IMR-90 (cell line): ENCODE measurements around the gene LAMA2. TPM values are rescaled to one million over a fixed set of nuclear protein-coding genes. Genes with fewer than 3 reads are reported as not detected.

Experiments used
- ATAC-seq: fragments of 200-7000 bp; cut with Tn5 transposase; 2 replicates; pipeline ENCODE4 v1.9.1; 2020; ENCODE audit warnings: low read depth, mild to moderate bottlenecking, moderate library complexity
- BruUV-seq: library from RNA; stranded (reverse); fragments of 400-500 nt; replicated peaks from 2 replicates; lab custom pipeline; 2021; lab: Mats Ljungman, UMichigan
- CTCF ChIA-PET: fragments of 300-600 bp; formaldehyde crosslinking; extraction: SDS; loops from one replicate; lab custom pipeline; 2021; ENCODE audit warnings: antibody characterized with exemption; lab: Yijun Ruan, JAX
- POLR2A ChIA-PET: fragments of 300-600 bp; sonication (Branson Sonifier 250); formaldehyde crosslinking; loops from one replicate; lab custom pipeline; 2022; ENCODE audit warnings: antibody characterized with exemption; ENCODE audit not compliant: unreplicated experiment; lab: Charles Lee
- DNase-seq: peaks from one replicate; pipeline ENCODE4 v3.0.0; 2013
- H2AFZ ChIP-seq: replicated peaks from 2 replicates; pipeline ENCODE3; 2013; ENCODE audit warnings: low read length, mild to moderate bottlenecking; ENCODE audit not compliant: poor library complexity
- H2AK5ac ChIP-seq: 2 replicates; pipeline ENCODE4 v1.6.1; 2013; ENCODE audit warnings: low read depth, low read length, inconsistent platforms
- H2AK9ac ChIP-seq: replicated peaks from 2 replicates; pipeline ENCODE3; 2013; ENCODE audit warnings: mild to moderate bottlenecking, low read depth, low read length, moderate library complexity; ENCODE audit not compliant: poor library complexity
- H2BK120ac ChIP-seq: 2 replicates; pipeline ENCODE4 v1.6.1; 2013; ENCODE audit warnings: low read depth, low read length, inconsistent platforms
- H2BK15ac ChIP-seq: 3 replicates; pipeline ENCODE4 v1.6.1; 2013; ENCODE audit warnings: low read depth, low read length, inconsistent platforms
- H2BK20ac ChIP-seq: 2 replicates; pipeline ENCODE4 v1.6.1; 2013; ENCODE audit warnings: low read depth, mild to moderate bottlenecking, inconsistent platforms, low read length, moderate library complexity
- H2BK5ac ChIP-seq: 2 replicates; pipeline ENCODE4 v1.6.1; 2013; ENCODE audit warnings: mild to moderate bottlenecking, low read depth, low read length, inconsistent platforms; ENCODE audit not compliant: poor library complexity, severe bottlenecking
- H3K14ac ChIP-seq: replicated peaks from 2 replicates; pipeline ENCODE4 v1.6.1; 2013; ENCODE audit warnings: low read depth, low read length, inconsistent platforms
- H3K18ac ChIP-seq: 2 replicates; pipeline ENCODE4 v1.6.1; 2013; ENCODE audit warnings: low read depth, low read length, control low read depth
- H3K23ac ChIP-seq: 2 replicates; pipeline ENCODE4 v1.6.1; 2013; ENCODE audit warnings: low read depth, low read length, inconsistent platforms
- H3K27ac ChIP-seq: 2 replicates; pipeline ENCODE4 v1.5.1; 2013; ENCODE audit warnings: mild to moderate bottlenecking, control low read depth, low read length; ENCODE audit not compliant: insufficient read depth
- H3K27me3 ChIP-seq: 2 replicates; pipeline ENCODE4 v1.6.1; 2013; ENCODE audit warnings: low read length; ENCODE audit not compliant: control insufficient read depth, insufficient read depth
- H3K36me3 ChIP-seq: 2 replicates; pipeline ENCODE4 v1.6.1; 2013; ENCODE audit warnings: low read length, mixed read lengths; ENCODE audit not compliant: control insufficient read depth, insufficient read depth
- H3K4ac ChIP-seq: 2 replicates; pipeline ENCODE4 v1.6.1; 2013; ENCODE audit warnings: low read depth, low read length, inconsistent platforms
- H3K4me1 ChIP-seq: 2 replicates; pipeline ENCODE4 v1.6.1; 2013; ENCODE audit warnings: low read length, mixed read lengths; ENCODE audit not compliant: control insufficient read depth, insufficient read depth
- H3K4me2 ChIP-seq: 2 replicates; pipeline ENCODE4 v1.6.1; 2013; ENCODE audit warnings: low read depth, mild to moderate bottlenecking, control low read depth, low read length, moderate library complexity
- H3K4me3 ChIP-seq: 2 replicates; pipeline ENCODE4 v1.5.1; 2013; ENCODE audit warnings: low read depth, mild to moderate bottlenecking, control low read depth, low read length, moderate library complexity; ENCODE audit not compliant: insufficient read depth
- H3K56ac ChIP-seq: 2 replicates; pipeline ENCODE4 v1.6.1; 2013; ENCODE audit warnings: low read length, inconsistent platforms; ENCODE audit not compliant: insufficient read depth; ENCODE audit errors: extremely low read depth
- H3K79me1 ChIP-seq, 2 experiments: 2 replicates each; pipeline ENCODE4 v1.6.1; 2013; ENCODE audit warnings: low read length in 2 of 2, inconsistent platforms in 1 of 2, low read depth in 1 of 2
- H3K9ac ChIP-seq: 2 replicates; pipeline ENCODE4 v1.6.1; 2013; ENCODE audit warnings: low read depth, low read length, control low read depth
- H3K9me1 ChIP-seq: 2 replicates; pipeline ENCODE4 v1.6.1; 2013; ENCODE audit warnings: low read length, inconsistent platforms; ENCODE audit not compliant: insufficient read depth
- H3K9me3 ChIP-seq: 2 replicates; pipeline ENCODE4 v1.6.1; 2013; ENCODE audit warnings: low read length; ENCODE audit not compliant: control insufficient read depth, insufficient read depth
- H4K20me1 ChIP-seq: 2 replicates; pipeline ENCODE4 v1.6.1; 2013; ENCODE audit warnings: low read length, inconsistent platforms; ENCODE audit not compliant: insufficient read depth
- H4K5ac ChIP-seq: 2 replicates; pipeline ENCODE4 v1.6.1; 2013; ENCODE audit warnings: mild to moderate bottlenecking, low read depth, low read length, control low read depth
- H4K8ac ChIP-seq, 2 experiments: 2 replicates each; pipeline ENCODE4 v1.6.1; 2013; ENCODE audit warnings: low read depth in 2 of 2, low read length in 2 of 2, control low read depth in 1 of 2, inconsistent platforms in 1 of 2
- H4K91ac ChIP-seq: 2 replicates; pipeline ENCODE4 v1.6.1; 2013; ENCODE audit warnings: low read depth, low read length, inconsistent platforms; ENCODE audit not compliant: insufficient read depth
- FOS ChIP-seq: fragments of 150-350 bp; IDR thresholded peaks from 2 replicates; pipeline ENCODE4 v1.6.1; 2016; ENCODE audit warnings: low read depth, low read length
- WGBS, 2 experiments: methylation state at CpG; one replicate each; pipeline versions ENCODE4 v1.1.5 to v1.1.7; 2013; ENCODE audit warnings: missing lambda C conversion rate in 2 of 2; ENCODE audit not compliant: insufficient read length in 1 of 2; ENCODE audit errors: extremely low coverage in 2 of 2; 5-methylcytosine and 5-hydroxymethylcytosine counted together
- dilution Hi-C: fragments of 300-500 bp; cut with HindIII; formaldehyde crosslinking; loops from one replicate; pipeline ENCODE4 v1.14.3; 2018; ENCODE audit warnings: low sequenced_read_pairs; ENCODE audit not compliant: unreplicated experiment
- in situ Hi-C: fragments of 300-500 bp; cut with MboI; formaldehyde crosslinking; loops from 3 replicates; pipeline ENCODE4 v1.14.3; 2019; ENCODE audit warnings: low sequenced_read_pairs, inconsistent platforms, mixed read lengths
- intact Hi-C: fragments of 100-400 bp; cut with micrococcal nuclease; formaldehyde crosslinking; loops from 2 replicates; pipeline ENCODE4 v1.10.0; 2022
- polyA plus RNA-seq, 3 experiments: library from polyadenylated mRNA; depleted of rRNA; stranded (reverse); fragments of >200 nt; gene quantifications; 2 replicates each; pipeline ENCODE4 v1.2.3, GENCODE V29; 2012; ENCODE audit warnings: low replicate concordance in 1 of 3
- total RNA-seq: library from RNA; depleted of rRNA; stranded (reverse); fragments of >200 nt; gene quantifications from 2 replicates; pipeline ENCODE4 v1.2.3, GENCODE V29; 2012

Gene LAMA2
- total and polyA plus RNA-seq, 2 of the 4 experiments (the other 2 are of a cell fraction): 9.9 to 13.3 TPM

DNA sequence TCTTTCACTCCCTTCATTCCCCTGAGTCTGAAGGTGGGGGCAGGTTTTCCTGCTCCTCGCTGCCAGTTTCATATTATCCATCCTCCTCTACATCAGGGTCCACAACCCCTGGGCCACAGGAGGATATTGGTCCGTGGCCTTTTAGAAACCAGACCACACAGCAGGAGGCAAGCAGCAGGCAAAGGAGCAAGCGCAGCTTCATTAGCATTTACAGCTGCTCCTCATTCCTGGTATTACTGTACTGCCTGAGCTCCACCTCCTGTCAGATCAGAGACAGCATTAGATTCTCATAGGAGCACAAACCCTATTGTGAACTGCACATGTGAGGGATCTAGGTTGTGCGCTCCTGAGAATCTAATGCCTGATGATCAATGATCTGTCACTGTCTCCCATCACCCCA, 446.7 kb downstream of the LAMA2 start:
- CTCF ChIA-PET: no interaction called here
- no CpG with 5 or more reads among the region's 4 CpGs for WGBS, 2 experiments
- H3K9ac ChIP-seq: no peak overlapping the region
- H2BK120ac ChIP-seq: no peak overlapping the region
- peak overlapping the region; percentile 16 for H2AFZ ChIP-seq
- H3K4me3 ChIP-seq: no peak overlapping the region
- no peak for ATAC-seq
- in situ Hi-C loops: no loop called here
- no peaks in the 10 kb centered on the region for H3K79me1 ChIP-seq
- no peak overlapping the region for H4K5ac ChIP-seq
- peaks cover 6% of the 10 kb centered on the region; the same call in 1 of the 2 replicates for H3K9me1 ChIP-seq
- H2BK5ac ChIP-seq: no peak overlapping the region
- DNase-seq: no peak
- dilution Hi-C loops: no loop called here
- peak overlapping the region in 1 of 2 experiments; percentile 34; a peak in 1 of 4 replicates for H4K8ac ChIP-seq
- H2BK20ac ChIP-seq: peak overlapping the region; percentile 61; the same call in 1 of the 2 replicates
- H3K36me3 ChIP-seq: no peaks in the 10 kb centered on the region
- H3K18ac ChIP-seq: no peak overlapping the region
- H2AK9ac ChIP-seq: no peak overlapping the region
- peak overlapping the region; percentile 81; the same call in 1 of the 3 replicates for H2BK15ac ChIP-seq
- H3K27me3 ChIP-seq: no peaks in the 10 kb centered on the region
- no peak overlapping the region; the same call in 1 of the 2 replicates for H3K14ac ChIP-seq
- H3K56ac ChIP-seq: no peak overlapping the region
- H4K20me1 ChIP-seq: no peaks in the 10 kb centered on the region
- peak overlapping the region; percentile 20 for H2AK5ac ChIP-seq
- H3K4me2 ChIP-seq: no peak overlapping the region
- no peak overlapping the region for H3K23ac ChIP-seq
- POLR2A ChIA-PET: no interaction called here
- H3K4ac ChIP-seq: no peak overlapping the region; the same call in none of the 2 replicates
- no peak for TF ChIP-seq FOS
- intact Hi-C loops: no loop called here
- H3K27ac ChIP-seq: no peak overlapping the region
- H3K4me1 ChIP-seq: peaks cover 5% of the 10 kb centered on the region; the same call in 1 of the 2 replicates
- no TSS peak for BruUV-seq
- H3K9me3 ChIP-seq: no peaks in the 10 kb centered on the region
- H4K91ac ChIP-seq: peak overlapping the region; percentile 53; the same call in 1 of the 2 replicates
